A673 (cell line): ENCODE measurements around the gene PTGES2.

Experiments
- EZH2 ChIP-seq: fragments of 200-600 bp; sonication (generic); IDR thresholded peaks from 2 replicates; pipeline ENCODE4 v1.6.1; 2017; ENCODE audit warnings: borderline replicate concordance, low read depth, mild to moderate bottlenecking, mixed read lengths, antibody characterized with exemption, low read length; ENCODE audit not compliant: poor library complexity, severe bottlenecking
- TF ChIP-seq, protein P1 (sequence below): fragments of 300-800, 200-600 bp; sonication (generic); conservative IDR thresholded peaks from 2 replicates; pipeline ENCODE4 v1.5.1; 2017; ENCODE audit warnings: low read depth, mild to moderate bottlenecking, antibody characterized with exemption, low read length, moderate library complexity, mixed read lengths

DNA sequence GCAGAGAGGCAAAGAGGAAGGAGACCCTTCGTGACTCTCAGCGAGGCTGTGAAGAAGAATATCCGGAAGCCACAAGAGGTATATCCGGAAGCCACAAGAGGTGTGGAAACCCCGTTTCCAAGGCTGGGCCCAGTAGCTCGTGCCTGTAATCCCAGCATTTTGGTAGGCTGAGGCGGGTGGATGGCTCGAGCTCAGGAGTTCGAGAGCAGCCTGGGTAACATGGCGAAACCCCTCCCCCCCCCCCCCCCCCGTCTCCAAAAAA lies 31.9 kb upstream of the PTGES2 start:
- TF ChIP-seq, protein P1, sequence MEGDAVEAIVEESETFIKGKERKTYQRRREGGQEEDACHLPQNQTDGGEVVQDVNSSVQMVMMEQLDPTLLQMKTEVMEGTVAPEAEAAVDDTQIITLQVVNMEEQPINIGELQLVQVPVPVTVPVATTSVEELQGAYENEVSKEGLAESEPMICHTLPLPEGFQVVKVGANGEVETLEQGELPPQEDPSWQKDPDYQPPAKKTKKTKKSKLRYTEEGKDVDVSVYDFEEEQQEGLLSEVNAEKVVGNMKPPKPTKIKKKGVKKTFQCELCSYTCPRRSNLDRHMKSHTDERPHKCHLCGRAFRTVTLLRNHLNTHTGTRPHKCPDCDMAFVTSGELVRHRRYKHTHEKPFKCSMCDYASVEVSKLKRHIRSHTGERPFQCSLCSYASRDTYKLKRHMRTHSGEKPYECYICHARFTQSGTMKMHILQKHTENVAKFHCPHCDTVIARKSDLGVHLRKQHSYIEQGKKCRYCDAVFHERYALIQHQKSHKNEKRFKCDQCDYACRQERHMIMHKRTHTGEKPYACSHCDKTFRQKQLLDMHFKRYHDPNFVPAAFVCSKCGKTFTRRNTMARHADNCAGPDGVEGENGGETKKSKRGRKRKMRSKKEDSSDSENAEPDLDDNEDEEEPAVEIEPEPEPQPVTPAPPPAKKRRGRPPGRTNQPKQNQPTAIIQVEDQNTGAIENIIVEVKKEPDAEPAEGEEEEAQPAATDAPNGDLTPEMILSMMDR, result no peak
- TF ChIP-seq EZH2, result no peak
